Type B pancreatic cell (in vitro differentiated cells): ENCODE data around the gene AKT2. TPM values are rescaled to one million over a fixed set of nuclear protein-coding genes. Genes with fewer than 3 reads are reported as not detected.
A peak's percentile ranks its signal among the peaks of the same experiment; 100 is the strongest.

Experiments used
- DNase-seq: peaks from one replicate; pipeline ENCODE4 v3.0.0; 2021; ENCODE audit warnings: mixed read lengths; ENCODE audit not compliant: unreplicated experiment; ENCODE audit errors: extremely low spot score
- H3K27ac Mint-ChIP-seq: 2 replicates; pipeline ENCODE4 v1.8.0; 2021; ENCODE audit warnings: mild to moderate bottlenecking, mixed read lengths
- H3K27me3 Mint-ChIP-seq: 2 replicates; pipeline ENCODE4 v1.8.0; 2021; ENCODE audit warnings: mixed read lengths
- H3K36me3 Mint-ChIP-seq: 2 replicates; pipeline ENCODE4 v1.8.0; 2021; ENCODE audit warnings: mixed read lengths
- H3K4me1 Mint-ChIP-seq: one replicate; pipeline ENCODE4 v1.8.0; 2021; ENCODE audit warnings: mixed read lengths; ENCODE audit not compliant: unreplicated experiment
- H3K4me3 Mint-ChIP-seq: 2 replicates; pipeline ENCODE4 v1.8.0; 2021; ENCODE audit warnings: mild to moderate bottlenecking, mixed read lengths
- H3K9me3 Mint-ChIP-seq: 2 replicates; pipeline ENCODE4 v1.8.0; 2021; ENCODE audit warnings: mixed read lengths
- microRNA-seq: library from miRNA; unstranded; fragments of <30 nt; microRNA quantifications from one replicate; pipeline ENCODE4, GENCODE V29; 2020
- total RNA-seq: library from RNA; stranded (reverse); gene quantifications from 2 replicates; pipeline ENCODE4 v1.2.1, GENCODE V29; 2021; ENCODE audit warnings: low replicate concordance
- TF ChIP-seq, protein P1 (sequence below): fragments of 200-600 bp; sonication (generic); conservative IDR thresholded peaks from 2 replicates; pipeline ENCODE4 v1.5.0; 2021; ENCODE audit warnings: antibody characterized with exemption, mild to moderate bottlenecking

AKT2 gene
- total RNA-seq, 1 donor from 2014 or later: 149 TPM

DNA sequence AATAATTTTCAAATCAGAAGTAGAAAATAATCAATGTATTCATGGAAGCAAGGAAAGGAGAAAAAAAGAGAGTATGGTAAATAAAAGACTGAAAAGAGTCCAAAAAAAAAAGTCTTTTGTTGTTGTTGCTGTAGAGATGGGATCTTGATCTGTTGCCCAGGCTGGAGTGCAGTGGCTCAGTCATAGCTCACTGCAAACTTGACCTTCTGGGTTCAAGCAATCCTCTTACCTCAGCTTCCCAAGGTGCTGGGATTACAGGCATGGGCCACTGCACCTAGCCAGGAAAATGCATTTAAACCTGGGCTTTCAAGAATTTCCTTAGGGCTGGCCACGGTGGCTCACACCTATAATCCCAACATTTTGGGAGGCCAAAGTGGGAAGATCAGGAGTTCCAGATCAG, 100.9 kb downstream of the AKT2 start:
- TF ChIP-seq, protein P1, sequence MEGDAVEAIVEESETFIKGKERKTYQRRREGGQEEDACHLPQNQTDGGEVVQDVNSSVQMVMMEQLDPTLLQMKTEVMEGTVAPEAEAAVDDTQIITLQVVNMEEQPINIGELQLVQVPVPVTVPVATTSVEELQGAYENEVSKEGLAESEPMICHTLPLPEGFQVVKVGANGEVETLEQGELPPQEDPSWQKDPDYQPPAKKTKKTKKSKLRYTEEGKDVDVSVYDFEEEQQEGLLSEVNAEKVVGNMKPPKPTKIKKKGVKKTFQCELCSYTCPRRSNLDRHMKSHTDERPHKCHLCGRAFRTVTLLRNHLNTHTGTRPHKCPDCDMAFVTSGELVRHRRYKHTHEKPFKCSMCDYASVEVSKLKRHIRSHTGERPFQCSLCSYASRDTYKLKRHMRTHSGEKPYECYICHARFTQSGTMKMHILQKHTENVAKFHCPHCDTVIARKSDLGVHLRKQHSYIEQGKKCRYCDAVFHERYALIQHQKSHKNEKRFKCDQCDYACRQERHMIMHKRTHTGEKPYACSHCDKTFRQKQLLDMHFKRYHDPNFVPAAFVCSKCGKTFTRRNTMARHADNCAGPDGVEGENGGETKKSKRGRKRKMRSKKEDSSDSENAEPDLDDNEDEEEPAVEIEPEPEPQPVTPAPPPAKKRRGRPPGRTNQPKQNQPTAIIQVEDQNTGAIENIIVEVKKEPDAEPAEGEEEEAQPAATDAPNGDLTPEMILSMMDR: no peak
- Mint-ChIP-seq H3K36me3 (no peaks in the 10 kb centered on the region), H3K4me1 (no peaks in the 10 kb centered on the region), H3K27ac (no peak overlapping the region), H3K4me3 (no peak overlapping the region), H3K9me3 (no peaks in the 10 kb centered on the region), H3K27me3 (peaks cover 23% of the 10 kb centered on the region)
- DNase-seq: no peak

Small RNAs within 50 kb of the gene (microRNA-seq; reads per million reads assigned to microRNA genes)
- 36.1 reads per million, percentile 52 among the genes with 10 or more reads in this experiment for gene MIR641

Other genes with a start within 250 kb of the AKT2 start
- 33.0 and 38.8 TPM in 2 replicates for gene ZNF780B, start 229.1 kb downstream of the AKT2 start, total RNA-seq
- 21.2 and 24.3 TPM in 2 replicates for gene ZNF780A, start 194.4 kb downstream of the AKT2 start, total RNA-seq
- gene MAP3K10, start 93.9 kb downstream of the AKT2 start, total RNA-seq: 16.8 and 23.4 TPM in 2 replicates
- gene TTC9B, start 67.0 kb downstream of the AKT2 start, total RNA-seq: 0.39 and 0.48 TPM in 2 replicates
- 0.60 and 0.98 TPM in 2 replicates for gene CCNP, start 58.7 kb downstream of the AKT2 start, total RNA-seq
- 15.3 and 18.6 TPM in 2 replicates for gene C19orf47, start 63.1 kb upstream of the AKT2 start, total RNA-seq
- gene PLD3, start 63.4 kb upstream of the AKT2 start, total RNA-seq: 234 and 244 TPM in 2 replicates
- 0.12 TPM in 1 of 2 replicates, not detected in the other for gene HIPK4, start 104.8 kb upstream of the AKT2 start, total RNA-seq
- 1.2 and 11.7 TPM in 2 replicates for gene PRX, start 128.0 kb upstream of the AKT2 start, total RNA-seq
- 9.2 and 14.4 TPM in 2 replicates for gene SERTAD1, start 140.6 kb upstream of the AKT2 start, total RNA-seq
- 33.7 and 41.7 TPM in 2 replicates for gene SERTAD3, start 159.0 kb upstream of the AKT2 start, total RNA-seq
- gene BLVRB, start 180.4 kb upstream of the AKT2 start, total RNA-seq: 32.2 and 47.9 TPM in 2 replicates
- gene SPTBN4, start 181.7 kb upstream of the AKT2 start, total RNA-seq: 2.6 and 2.9 TPM in 2 replicates